Endothelial cell of umbilical vein (primary cell): Measurements from ENCODE around the gene PIK3C3.

Source experiments
- POLR2A ChIP-seq: IDR thresholded peaks from 2 replicates; pipeline ENCODE4 v1.6.1; 2012; ENCODE audit warnings: low read depth, mild to moderate bottlenecking, control low read depth, low read length
- TF ChIP-seq, protein P1 (sequence below), 2 donors: IDR thresholded peaks; 1 replicate in 1 of 2; 2 replicates in 1 of 2; pipeline ENCODE4 v1.5.1; 2011; ENCODE audit warnings: low read length in 2 of 2, mild to moderate bottlenecking in 2 of 2, moderate library complexity in 2 of 2, control low read depth in 1 of 2, inconsistent platforms in 1 of 2, low read depth in 1 of 2; ENCODE audit not compliant: insufficient read depth in 1 of 2; ENCODE audit errors: extremely low read depth in 1 of 2

DNA sequence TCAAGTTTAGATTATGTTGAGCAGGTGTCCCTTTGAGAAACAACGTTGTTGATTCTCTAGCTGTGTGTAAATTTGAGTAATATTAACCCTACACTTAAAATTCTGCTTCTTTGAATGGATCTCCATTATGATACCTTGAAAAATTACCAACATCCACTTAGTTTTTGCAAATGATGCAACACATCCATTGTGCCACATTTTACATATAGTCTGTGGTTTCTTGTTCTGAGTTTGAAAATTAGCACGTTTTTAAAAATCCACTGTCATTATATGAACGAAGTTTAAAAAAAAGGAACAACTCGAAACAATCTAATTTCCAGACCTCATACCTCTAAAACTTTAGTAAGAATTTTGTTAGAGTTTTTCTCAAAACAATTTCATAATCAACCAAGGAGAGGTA is 37.7 kb downstream of the PIK3C3 start:
- no peak for TF ChIP-seq POLR2A
- TF ChIP-seq, protein P1, sequence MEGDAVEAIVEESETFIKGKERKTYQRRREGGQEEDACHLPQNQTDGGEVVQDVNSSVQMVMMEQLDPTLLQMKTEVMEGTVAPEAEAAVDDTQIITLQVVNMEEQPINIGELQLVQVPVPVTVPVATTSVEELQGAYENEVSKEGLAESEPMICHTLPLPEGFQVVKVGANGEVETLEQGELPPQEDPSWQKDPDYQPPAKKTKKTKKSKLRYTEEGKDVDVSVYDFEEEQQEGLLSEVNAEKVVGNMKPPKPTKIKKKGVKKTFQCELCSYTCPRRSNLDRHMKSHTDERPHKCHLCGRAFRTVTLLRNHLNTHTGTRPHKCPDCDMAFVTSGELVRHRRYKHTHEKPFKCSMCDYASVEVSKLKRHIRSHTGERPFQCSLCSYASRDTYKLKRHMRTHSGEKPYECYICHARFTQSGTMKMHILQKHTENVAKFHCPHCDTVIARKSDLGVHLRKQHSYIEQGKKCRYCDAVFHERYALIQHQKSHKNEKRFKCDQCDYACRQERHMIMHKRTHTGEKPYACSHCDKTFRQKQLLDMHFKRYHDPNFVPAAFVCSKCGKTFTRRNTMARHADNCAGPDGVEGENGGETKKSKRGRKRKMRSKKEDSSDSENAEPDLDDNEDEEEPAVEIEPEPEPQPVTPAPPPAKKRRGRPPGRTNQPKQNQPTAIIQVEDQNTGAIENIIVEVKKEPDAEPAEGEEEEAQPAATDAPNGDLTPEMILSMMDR (IDR thresholded peaks at IDR 0.05; ENCODE audit: extremely low read depth in 1 of 2, insufficient read depth in 1 of 2, low read depth in 1 of 2, low read length in 2 of 2) = no peak
